Fibroblast of peridontal ligament (primary cell): ENCODE measurements around the gene MYLK.
"Not testable (repeated sequence)": the region's sequence is repeated elsewhere in the genome, so short reads cannot be mapped to it uniquely, and the experiment has no call there.

Experiments
- DNase-seq: peaks from one replicate; pipeline ENCODE4 v3.0.0-alpha.2; 2010; ENCODE audit errors: extremely low read depth

Gene MYLK

DNA sequence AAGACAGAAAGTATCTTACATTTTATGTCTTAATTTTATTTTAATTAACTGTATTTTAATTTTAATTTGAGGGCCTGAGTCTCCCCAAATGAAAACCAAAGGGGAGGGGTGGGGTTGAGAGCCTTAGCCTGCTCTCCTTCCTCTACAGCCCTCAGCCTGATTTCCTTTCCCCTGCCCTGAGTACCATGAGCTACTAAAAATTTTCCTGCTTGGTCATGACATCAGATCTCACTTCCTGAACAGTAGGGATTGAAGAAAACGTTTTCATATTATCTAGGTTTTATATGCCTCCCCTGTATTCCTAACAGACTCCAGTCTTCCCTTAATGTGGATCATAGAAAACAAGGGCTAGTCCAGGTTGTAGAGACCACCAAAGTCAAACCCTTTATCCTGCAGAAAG is 133.9 kb downstream of the MYLK start:
- no peak for DNase-seq

DNA sequence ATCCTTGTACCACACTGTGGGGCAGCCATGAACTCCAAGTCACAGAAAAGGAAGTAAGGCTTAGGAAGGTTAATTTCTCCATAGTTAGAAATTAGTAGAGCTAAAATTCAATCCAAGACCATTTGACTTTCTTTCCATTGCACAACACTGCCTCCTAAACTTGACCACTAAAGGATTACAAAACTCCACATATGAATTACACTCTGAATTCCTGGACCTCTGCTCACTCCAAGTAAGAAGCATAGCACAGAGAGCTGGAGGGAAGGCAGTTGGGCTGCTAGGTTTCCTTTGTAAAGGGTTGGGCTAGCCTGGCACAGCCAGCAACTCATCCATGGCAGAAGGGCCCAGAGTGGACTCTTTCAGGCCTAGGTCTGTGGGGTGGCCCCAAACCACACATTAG is 134.4 kb downstream of the MYLK start:
- peak; percentile 99 for DNase-seq

DNA sequence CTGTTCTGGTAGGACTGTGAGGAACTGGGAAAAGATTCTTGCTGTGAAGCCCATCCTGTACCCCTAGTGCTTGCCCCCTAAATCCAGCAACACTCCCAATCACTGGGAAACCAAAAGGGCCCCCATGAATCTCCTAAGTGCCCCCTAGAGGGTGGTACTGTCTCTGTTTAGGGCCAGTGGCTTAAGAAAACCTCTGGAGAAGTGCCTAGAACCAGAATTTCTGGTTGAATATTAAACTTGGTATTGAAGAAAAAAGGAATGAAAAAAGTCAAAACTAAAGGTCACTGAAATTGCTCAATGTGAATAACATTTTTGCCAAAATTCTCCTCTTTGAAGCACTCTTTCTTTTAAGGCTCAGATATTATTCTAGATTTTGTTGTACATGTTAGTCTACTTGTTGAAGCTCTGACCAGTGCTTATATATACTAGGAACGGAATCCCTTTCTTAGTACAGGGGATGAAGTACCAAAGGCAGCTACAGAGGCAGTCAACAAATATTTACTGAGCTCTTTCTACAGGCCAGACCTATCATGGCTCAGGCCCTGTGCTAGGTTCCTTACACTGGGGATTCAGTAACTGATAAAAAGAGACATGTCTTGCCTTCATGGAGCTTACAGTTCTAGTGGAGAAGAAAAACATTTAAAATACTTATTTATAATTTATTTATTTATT is 138.8 kb downstream of the MYLK start:
- DNase-seq, result peak; percentile 82

DNA sequence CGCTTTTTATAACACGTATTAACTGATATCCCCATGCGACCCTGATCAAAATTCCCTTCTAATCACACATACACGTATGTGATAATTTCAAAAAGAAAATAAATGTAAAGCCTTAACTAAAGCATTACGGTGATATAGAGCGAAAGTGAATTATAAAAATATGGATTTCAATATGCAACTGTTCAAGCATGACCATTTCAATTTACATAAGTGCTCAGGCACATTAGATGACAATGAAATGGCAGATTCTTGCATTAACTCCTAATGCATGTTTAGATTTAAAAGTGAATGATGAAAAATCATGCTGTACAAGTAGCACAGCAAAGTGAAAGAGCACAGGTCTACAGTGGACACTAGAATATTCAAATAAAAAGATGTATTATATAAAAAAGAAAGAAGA is 140.1 kb downstream of the MYLK start:
- no peak for DNase-seq

DNA sequence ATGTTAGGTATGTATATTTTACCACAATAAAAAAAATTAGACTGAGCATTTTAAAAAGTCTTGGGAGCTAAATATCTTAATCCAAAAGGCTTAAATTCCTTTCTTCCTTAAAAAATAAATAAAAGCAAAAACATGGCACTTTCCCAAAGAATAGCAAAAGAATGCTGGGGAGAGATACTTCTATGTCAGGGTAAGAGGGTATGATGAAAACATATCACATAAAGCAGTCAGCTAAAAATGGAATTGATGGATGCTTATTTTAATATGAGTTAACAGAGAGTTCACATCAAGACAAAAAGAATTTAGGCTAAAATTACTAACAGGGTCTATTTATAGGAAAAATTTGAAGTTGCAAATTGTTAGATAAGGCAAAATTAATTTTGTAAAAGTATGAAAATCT is 141.0 kb downstream of the MYLK start:
- DNase-seq, result peak; percentile 74

DNA sequence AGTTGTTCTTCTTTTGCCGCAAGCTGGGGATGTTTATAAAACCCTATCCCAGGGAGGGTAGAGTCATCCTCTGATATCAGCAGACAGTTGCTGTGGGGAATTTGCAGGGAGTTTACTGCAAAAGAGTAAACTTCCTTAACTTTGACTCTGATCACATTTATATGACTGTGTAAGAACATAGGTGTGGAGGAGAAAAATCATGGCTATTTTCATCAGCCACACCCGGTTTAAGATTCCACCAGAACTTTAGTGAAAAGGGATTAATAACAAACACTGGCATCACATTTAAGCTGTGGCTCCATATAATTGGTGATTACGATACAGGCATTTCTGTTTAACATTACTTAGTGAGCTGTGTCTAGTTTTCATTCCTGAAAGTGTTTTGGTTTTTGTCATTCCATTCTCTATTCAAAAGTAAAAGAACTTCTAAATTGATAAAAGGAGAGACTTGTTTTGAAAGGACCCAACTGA is 143.1 kb downstream of the MYLK start:
- DNase-seq, result peak; percentile 80

DNA sequence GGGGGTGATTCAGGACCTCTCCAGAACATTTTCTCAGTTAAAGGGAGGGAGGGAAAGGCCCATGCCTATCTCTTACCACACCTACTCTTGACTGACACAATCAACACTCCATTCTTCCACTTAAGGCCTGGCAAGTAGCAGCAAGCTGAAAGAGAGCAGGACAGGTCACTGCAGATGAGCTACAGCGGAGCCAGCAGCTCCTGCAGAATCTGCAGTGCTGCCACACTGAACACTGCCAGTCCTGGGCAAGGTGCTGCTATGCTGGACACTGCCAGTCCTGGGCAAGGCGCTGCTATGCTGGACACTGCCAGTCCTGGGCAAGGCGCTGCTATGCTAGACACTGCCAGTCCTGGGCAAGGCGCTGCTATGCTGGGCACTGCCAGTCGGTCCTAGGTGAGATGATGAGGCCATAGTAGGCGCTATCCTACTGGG is 143.7 kb downstream of the MYLK start:
- DNase-seq, result no peak

DNA sequence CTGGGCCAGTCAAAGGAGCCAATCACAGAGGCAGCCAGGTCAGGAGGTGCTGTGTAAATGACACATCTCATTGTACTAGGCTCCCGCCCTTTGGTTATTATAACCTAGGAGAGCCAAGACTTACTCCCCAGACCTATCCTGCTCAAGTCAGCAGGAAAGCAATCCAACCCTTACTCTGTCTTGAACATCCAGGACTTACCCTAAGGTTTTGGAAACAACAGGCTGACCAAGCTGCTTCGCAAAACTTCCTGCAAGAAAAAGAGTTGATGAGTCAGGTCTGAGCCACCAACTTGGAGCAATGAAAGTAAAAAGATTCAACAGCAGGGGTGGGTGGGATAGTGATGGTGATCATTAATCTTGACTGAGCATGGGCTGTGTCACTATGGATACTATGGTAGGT is 144.4 kb downstream of the MYLK start:
- peak; percentile 75 for DNase-seq

DNA sequence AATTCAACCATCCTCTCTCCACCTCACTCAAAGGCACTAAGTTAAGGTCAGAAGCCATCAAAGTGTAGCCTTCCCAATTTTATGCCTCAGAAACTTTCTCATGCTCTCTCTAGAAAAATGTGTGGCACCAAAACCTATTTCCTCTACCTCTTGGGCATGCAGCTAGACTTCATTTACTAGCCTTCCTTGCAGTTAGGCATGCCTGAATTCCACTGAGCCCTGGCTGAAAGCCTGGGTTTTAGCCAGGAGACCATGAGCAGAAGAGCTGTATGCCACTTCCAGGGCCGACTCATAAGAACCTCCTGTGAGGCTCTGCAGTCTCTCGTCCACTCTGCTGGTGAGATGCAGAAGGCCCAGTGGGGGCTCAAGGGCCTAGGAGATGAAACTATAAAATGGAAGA is 145.0 kb downstream of the MYLK start:
- no peak for DNase-seq

DNA sequence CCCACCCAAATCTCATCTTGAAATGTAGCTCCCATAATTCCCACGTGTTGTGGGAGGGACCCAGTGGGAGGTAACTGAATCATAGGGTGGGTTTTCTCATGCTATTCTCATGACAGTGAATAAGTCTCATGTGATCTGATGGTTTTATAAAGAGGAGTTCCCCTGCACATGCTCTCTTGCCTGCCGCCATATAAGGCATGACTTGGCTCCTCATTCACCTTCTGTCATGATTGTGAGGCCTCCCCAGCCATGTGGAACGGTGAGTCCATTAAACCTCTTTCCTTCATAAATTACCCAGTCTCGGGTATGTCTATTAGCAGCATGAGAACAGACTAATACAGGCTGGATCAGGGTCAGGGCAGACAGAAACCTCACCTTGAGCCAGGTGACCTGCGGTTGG is 145.6 kb downstream of the MYLK start:
- not testable (repeated sequence) for DNase-seq

DNA sequence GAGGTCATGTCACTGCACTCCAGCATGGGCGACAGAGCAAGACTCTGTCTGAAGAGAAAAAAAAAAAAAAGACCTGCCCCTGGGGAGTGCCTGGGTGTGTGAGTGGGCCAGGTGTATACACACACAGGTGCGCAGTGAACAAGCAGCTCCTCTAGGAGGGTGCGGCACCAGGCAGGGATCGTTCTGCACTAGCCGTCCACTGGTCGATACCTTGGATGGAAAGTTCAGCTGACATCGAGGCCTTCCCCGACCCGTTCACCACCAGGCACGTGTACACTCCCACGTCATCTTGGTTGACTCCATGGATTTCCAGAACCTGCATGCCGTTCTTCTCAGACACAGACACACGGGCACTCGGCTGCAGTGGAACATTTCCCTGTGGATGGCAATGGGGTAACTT is 147.0 kb downstream of the MYLK start:
- DNase-seq, result no peak

DNA sequence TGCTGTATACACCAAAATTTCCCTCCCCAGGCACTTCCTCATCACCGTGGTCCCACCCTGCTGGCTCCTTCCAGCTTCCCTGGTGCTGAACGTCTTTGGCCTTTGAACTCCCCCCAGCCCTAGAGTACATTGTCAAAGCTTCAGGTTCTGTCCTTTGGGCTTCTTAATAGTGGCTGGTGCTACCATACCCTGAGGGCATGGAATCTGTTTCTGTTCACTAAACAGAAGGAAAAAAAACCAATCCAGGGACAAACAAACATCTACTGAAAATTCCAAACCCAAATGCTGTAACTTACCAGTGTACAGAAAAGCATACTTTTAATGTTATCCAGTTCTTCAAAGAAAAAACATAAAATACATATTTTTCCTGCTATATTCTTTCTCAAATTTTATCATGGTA is 148.7 kb downstream of the MYLK start:
- DNase-seq, result no peak

DNA sequence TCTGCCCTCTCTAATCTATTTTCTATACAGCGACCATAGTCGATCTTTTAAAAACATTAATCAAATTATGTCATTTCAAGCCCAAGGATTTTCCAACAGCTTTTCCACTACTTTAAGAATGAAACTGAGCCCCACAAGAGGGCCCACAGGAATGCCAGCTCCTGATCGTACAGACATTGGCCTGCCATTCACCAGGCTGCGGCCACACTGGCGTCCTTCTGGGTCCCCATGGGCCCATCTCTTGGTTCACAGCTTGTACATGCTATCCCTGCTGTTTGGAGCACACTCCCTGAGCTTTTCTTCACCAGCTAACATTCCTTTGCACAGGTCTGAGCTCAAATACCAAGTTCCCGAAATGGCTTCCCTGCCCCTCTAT is 149.6 kb downstream of the MYLK start:
- DNase-seq, result no peak

DNA sequence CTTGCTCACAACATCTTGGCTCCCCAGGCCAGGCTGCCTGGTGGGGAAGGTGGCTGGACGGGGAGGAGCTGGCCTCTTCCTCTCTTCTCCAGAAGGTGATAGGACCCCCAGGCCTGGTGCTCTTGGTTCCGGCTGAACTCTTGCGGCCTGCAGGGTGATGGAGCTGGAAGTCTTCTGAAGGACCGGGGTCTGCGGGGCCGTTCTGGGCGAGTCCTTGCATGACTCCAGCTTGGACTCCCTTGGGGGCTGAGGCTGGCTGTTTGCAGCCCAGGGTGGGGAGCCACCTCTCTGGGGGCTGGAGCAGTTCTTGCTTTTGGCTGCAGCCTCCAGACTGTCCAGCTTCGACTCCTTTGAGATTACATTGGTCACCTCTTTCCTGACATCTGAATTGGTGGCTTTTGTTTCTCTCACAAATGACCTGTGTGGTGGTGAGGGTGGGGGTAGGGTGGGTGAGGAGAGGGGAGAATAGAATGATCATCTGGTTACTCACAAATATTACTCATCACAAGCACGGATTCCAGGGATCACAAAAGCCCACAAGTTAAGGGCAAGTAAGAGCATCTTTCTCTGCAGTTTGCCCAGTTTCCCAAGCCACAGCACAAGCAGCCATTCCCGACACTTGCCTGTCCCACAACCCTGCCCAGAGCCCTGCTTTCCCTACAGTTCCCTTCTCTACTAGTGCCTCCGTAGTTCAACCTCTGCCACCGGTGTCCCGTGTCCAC is 150.2 kb downstream of the MYLK start:
- DNase-seq, result peak; percentile 87

DNA sequence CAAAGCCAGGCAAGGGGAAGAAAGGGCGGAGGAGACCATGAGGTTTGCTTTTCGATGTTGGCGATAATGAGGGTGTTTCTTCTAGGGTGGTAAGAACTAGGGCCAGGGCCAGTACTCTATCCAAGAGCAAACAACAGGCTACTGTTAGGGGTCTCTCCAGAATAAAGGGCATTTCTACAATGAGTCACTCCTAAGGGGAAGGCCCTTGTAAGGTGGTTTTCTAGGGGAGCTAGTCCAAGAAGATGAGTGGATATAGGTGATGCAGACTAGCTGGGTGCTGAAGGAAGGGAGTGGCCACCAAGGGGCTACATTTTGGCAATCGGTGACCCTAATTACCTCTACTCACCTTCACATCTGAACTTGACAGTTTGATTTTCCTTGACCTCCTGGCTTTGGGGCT is 150.8 kb downstream of the MYLK start:
- no peak for DNase-seq

DNA sequence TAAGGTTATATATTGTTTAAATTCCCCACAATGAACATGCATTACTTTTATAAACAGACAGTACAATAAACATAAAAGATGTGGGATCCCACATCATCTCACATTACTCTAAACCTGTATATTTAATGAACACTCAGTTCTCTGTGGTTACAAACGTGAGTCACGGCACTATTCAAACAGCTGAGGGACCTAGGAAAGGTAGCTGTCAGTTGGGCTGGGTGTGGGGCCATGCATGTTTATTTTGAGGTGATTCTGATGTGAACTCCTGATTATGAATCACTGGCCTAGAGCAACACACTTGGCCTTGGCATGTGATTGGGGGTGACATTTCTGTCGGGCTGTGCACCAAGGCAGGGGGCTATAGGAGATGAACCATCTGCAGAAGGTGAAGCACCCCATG is 151.7 kb downstream of the MYLK start:
- DNase-seq, result peak; percentile 63

DNA sequence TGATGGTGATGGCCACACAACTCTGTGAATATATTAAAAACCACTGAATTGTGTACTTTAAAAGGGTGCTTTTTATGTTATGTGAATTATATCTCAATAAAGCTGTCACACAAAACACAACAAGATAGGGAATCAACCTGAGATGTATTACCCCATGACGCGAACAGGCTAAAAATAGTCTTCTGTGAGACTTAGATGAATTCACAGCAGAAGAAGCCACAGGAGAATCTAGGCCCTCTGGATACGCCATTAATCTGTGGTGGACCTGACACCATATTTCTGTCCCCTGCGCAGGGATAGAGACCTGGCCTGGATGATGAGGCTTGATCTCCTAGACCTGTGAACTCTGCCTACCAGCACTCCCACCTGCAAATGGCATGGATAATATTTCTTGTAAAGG is 153.3 kb downstream of the MYLK start:
- DNase-seq, result no peak

DNA sequence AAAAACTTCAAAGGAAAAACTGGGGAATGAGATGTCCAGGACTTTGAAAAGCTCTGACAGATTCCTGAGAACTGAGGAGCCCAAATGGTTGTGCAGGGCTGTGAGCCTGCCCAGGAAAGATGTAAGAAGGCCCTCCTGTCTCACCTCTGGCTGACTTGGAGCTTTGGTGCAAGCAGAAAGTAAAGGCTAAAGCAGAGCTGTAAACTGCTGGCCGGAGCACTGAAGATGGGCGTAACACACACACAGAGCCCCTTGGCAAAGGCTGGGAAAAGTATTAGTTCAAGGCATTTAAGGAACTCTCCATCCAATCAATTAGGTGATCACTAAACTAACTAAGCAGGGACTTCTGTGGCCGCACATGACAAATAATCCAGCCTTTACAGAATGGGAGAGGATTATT is 155.1 kb downstream of the MYLK start:
- DNase-seq, result no peak

DNA sequence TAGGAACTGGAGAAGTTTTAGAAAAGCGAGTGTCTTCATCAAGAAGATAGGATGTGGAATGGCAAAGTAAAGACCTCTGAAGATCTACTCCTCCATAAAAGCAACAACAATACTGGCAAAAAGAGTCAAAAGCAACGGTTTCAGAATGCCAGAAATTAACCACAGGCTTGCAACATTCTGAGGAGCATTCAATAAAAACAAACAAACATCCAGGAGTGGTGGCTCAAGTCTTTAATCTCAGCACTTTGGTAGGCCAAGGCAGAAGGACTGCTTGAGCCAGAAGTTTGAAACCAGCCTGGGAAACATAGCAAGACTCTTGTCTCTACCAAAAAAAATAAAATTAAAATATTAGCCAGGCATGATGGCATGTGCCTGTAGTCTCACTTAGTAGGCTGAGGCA is 156.1 kb downstream of the MYLK start:
- peak; percentile 59 for DNase-seq

DNA sequence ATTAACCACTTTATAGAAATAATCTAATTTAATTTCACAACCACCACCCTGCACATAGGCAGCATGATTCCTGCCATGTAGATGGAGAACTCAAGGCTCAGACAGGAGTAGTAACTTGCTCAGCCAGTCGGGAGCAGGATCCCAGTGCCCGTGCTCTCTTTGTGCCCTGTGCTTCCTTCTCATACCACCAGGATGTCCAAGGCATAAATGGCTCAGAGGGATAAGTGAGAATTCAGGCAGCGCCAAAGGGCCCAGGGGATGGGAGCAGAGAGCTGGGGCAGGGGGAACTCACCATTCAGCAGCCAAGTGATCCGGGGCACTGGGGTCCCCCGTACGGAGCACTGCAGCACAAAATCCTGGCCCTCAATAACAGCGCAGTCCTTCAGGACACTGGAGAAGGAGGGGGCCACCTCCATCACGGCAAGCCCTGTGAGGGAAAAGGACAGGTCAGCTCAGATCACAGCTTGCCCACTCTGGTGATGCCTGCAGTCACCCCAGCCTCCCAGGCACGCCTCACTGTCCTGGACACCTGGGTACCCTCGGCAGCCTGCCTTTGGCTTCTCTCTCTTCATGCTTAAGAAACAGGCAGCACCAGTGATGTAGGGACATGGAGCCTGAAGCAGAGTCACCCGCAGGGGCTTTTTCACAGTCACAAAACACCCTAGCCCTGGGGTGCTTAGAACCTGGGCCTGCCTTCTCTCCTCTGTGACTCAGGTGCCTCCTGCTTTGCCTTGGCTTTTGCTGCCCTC is 158.3 kb downstream of the MYLK start:
- DNase-seq, result no peak

DNA sequence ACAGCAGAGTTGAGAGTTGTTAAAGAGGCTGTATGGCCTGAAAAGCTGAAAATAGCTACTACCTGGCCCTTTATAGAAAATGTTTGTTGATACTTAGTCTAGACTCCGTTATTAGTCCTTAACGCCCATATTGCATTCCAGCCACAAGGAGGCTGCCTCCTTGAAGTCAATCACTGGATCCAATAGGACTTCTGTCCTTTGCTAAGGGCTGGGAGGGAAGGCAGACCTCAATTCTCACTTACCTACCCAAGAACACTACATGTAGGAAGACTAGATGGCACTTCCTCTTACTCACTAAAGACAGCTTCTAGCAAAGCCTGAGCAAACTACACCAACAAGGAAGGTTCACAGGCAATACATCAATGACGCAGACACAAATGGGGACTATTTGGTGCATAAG is 159.8 kb downstream of the MYLK start:
- peak; percentile 31 for DNase-seq

DNA sequence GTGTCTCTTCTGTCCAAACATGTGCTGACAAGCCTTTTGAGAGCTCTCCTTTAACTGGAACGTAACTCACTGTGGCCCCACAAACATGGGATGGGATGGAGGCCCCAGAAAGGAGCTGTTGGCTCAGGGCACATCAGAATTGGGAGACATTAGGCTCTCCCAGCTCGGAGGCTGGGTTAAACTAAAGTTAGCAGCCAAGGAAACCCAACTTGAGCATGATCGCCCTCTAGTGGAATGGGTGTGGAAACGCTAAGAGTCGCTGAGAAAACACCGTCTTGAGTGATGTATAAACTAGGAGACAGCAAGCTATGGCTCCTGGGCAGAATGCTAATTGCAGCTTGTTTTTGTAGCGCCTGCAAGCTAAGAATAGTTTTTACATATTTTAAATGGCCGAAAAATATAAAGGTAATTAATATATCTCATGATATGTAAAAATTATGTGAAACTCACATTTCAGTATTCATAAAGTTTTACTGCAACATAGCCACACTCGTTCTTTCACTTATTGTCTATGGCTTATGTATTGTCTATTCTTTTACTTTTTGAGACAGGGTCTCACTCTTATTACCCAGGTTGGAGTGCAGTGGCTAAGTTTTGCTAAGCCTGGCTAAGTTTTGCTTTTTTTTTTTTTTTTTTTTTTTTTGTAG is 160.5 kb downstream of the MYLK start:
- peak; percentile 90 for DNase-seq
